GM12864 (cell line): ENCODE measurements around the gene RDX.

Experiments
- DNase-seq: peaks from one replicate; pipeline ENCODE4 v3.0.0-alpha.2; 2011; ENCODE audit warnings: low read depth
- H3K4me3 ChIP-seq: 2 replicates; pipeline ENCODE4 v1.5.1; 2011; ENCODE audit warnings: mild to moderate bottlenecking, low read depth, low read length, control low read depth
- TF ChIP-seq, protein P1 (sequence below): IDR thresholded peaks from 2 replicates; pipeline ENCODE4 v1.5.1; 2011; ENCODE audit warnings: low read depth, mild to moderate bottlenecking, moderate library complexity, low read length, control low read depth, inconsistent platforms; ENCODE audit errors: missing control alignments

Gene RDX

DNA sequence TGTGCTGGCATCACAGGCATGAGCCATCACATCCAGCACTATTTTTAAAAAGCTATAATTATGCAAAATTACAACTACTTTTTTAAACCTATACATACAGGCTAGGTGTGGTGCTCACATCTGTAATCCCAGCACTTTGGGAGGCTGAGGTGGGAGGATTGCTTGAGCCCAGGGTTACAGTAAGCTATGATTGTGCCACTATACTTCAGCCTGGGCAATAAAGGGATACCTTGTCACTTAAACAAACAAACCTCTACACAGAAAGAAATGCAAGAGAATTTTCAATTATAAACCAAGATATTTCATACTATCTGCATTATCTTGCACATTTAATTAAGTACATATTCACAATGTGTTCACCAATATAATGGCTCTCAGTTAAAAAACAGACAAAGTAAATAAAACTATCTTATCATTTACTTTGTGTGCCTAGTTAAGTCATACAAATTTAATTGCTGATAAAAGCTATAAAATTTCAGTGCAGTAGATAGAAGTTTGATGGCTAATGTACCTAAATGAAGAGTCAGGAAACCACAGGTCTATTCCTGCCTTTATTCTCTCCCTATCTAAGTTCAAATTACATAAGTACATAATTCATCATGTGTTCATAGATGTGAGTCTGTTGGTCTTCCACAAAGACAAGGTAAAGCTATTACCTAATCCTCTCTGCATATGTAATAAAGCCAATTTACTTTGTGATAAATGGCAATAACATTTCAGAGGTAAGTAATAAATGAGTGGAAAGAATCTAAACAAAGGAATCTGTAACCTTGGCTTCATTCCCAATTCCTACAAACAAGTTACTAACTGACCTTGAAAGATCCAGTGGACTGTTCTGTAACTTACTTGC is 9.0 kb upstream of the RDX start:
- DNase-seq, result no peak
- TF ChIP-seq, protein P1, sequence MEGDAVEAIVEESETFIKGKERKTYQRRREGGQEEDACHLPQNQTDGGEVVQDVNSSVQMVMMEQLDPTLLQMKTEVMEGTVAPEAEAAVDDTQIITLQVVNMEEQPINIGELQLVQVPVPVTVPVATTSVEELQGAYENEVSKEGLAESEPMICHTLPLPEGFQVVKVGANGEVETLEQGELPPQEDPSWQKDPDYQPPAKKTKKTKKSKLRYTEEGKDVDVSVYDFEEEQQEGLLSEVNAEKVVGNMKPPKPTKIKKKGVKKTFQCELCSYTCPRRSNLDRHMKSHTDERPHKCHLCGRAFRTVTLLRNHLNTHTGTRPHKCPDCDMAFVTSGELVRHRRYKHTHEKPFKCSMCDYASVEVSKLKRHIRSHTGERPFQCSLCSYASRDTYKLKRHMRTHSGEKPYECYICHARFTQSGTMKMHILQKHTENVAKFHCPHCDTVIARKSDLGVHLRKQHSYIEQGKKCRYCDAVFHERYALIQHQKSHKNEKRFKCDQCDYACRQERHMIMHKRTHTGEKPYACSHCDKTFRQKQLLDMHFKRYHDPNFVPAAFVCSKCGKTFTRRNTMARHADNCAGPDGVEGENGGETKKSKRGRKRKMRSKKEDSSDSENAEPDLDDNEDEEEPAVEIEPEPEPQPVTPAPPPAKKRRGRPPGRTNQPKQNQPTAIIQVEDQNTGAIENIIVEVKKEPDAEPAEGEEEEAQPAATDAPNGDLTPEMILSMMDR, result no peak
- no peak overlapping the region for H3K4me3 ChIP-seq

DNA sequence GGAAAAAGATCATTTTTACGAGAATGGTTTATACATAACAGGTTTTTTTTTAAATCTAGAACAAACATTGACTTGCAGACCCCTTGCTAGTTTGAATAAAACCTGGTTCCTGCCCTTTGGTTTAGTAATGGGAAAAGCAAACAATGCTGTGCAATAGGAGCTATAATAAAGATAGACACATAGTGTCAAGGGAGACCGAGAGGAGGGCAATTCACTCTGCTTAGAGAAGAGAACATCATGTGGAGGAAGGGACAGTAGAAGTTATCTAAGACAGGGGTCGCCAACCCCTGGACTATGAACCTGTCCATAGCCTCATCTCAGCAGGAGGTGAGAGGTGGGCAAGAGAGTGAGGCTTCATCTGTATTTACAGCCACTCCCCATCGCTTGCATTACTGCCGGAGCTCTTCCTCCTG is 7.0 kb upstream of the RDX start:
- TF ChIP-seq, protein P1, result no peak
- no peak for DNase-seq
- H3K4me3 ChIP-seq, result no peak overlapping the region

DNA sequence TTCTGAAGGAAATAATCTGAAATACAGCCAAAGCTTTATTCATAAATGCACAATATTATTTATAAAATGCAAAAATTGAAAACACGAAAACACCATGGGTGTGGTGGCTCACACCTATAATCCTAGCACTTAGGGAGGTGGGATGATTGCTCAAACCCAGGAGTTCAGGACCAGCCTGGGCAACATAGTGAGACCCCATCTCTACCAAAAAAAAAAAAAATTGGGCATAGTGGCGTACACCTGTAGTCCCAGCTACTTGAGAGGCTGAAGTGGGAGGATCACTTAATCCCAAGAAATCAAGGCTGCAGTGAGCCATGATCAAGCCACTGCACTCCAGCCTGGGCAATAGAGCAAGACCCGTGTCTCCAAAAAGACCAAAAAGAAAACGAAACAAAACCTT is 5.2 kb upstream of the RDX start:
- no peak for DNase-seq
- TF ChIP-seq, protein P1, result no peak
- no peak overlapping the region for H3K4me3 ChIP-seq

DNA sequence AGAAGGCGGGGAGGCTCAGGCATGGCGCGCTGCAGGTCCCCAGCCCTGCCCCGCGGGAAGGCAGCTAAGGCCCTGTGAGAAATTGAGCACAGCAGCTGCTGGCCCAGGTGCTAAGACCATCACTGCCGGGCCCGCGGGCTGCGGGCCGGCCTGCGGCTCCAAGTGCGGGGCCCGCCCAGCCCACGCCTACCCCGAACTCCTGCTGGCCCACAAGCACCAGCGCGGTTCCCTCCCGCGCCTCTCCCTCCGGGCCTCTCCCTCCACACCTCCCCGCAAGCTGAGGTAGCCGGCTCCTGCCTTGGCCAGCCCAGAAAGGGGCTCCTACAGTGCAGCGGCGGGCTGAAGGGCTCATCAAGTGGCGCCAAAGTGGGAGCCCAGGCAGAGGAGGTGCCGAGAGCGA is 4.6 kb upstream of the RDX start:
- no peak overlapping the region for H3K4me3 ChIP-seq
- TF ChIP-seq, protein P1, result no peak
- no peak for DNase-seq

DNA sequence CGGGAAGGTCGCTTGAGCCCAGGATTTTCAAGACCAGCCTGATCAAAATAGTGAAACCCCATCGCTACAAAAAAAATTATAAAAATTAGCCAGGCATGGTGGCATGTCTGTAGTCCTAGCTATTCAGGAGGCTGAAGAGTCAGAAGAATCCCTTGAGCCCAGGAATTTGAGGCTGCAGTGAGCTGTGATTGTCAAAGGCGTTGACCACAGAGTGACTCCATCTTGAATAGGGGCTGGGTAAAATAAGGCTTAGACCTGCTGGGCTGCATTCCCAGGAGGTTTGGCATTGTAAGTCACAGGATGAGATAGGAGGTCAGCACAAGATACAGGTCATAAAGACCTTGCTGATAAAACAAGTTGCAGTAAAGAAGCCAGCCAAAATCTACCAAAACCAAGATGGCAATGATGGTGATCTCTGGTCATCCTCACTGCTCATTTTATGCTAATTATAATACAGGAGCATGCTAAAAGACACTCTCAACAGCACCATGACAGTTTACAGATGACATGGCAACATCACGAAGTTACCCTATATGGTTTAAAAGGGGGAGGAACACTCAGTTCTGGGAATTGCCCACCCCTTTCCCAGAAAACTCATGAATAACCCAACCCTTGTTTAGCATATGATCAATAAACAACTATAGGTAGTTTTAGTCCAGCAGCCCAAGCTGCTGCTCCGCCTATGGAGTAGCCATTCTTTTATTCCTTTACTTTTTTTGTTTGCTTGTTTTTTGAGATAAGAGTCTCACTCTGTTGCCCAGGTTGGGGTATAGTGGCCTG is 2.8 kb upstream of the RDX start:
- TF ChIP-seq, protein P1, result no peak
- no peak for DNase-seq
- no peak overlapping the region for H3K4me3 ChIP-seq

DNA sequence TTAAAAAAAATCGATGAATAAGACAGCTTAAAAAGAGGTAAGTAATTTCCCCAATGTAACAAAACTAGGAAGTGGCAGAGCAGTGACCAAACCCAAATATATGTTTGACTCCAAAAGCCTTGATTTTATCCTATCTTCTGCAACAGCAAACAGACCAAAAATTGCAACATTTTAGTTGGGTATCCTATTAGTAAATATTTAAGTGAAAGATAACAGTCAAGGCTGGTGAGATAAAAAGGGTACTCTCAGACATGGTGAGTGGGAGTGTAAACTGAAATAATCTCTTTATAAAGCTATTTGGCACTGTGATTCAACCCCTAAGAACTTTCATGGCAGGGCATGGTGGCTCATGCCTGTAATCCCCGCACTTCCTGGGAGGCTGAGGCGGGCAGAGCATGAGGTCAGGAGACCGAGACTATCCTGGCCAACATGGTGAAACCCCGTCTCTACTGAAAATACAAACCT is 1.9 kb upstream of the RDX start:
- H3K4me3 ChIP-seq, result no peak overlapping the region
- TF ChIP-seq, protein P1, result no peak
- DNase-seq, result no peak
